NB4 (cell line): ENCODE data around the gene NUMB.

ENCODE experiments used
- CTCF ChIP-seq: IDR thresholded peaks from one replicate; pipeline ENCODE4 v1.5.1; 2012; ENCODE audit warnings: low read depth, low read length
- POLR2A ChIP-seq: IDR thresholded peaks from 2 replicates; pipeline ENCODE4 v1.6.1; 2011; ENCODE audit warnings: mild to moderate bottlenecking; ENCODE audit not compliant: insufficient read length; ENCODE audit errors: extremely low read depth

GRCh38 chr14:73283608-73284379 lies 174.6 kb downstream of the NUMB start:
- TF ChIP-seq CTCF (no peak), POLR2A (no peak)
